Heart right ventricle (tissue), 16 donors: ENCODE data around the gene ZNF441. TPM values are rescaled to one million over a fixed set of nuclear protein-coding genes. Genes with fewer than 3 reads are reported as not detected.

ENCODE experiments used
- ATAC-seq, 8 donors: fragments of 200-7000 bp; cut with Tn5 transposase; one replicate each; pipeline ENCODE4 v1.9.1; 2020; ENCODE audit warnings: mild to moderate bottlenecking in 8 of 8, moderate library complexity in 8 of 8, moderate number of reproducible peaks in 1 of 8
- DNase-seq, 2 donors: peaks; one replicate each; pipeline ENCODE4 v3.0.0-alpha.2; 2020
- H3K27ac ChIP-seq, 10 donors: fragments of 200-600 bp; sonication (generic) in 2 of 10; one replicate each; pipeline versions ENCODE4 v1.5.0 to v1.8.0; 2020 to 2022; ENCODE audit warnings: mild to moderate bottlenecking in 3 of 10
- H3K27me3 ChIP-seq, 7 donors: fragments of 200-600 bp; one replicate each; pipeline ENCODE4 v1.8.0; 2021 to 2022; ENCODE audit warnings: mild to moderate bottlenecking in 2 of 7
- H3K36me3 ChIP-seq, 9 donors: fragments of 200-600 bp; sonication (generic) in 1 of 9; one replicate each; pipeline versions ENCODE4 v1.5.0 to v1.8.0; 2020 to 2022; ENCODE audit warnings: mild to moderate bottlenecking in 2 of 9
- H3K4me1 ChIP-seq, 9 donors: fragments of 200-600 bp; sonication (generic) in 1 of 9; one replicate each; pipeline versions ENCODE4 v1.5.0 to v1.8.0; 2020 to 2022; ENCODE audit warnings: mild to moderate bottlenecking in 4 of 9
- H3K4me3 ChIP-seq, 10 donors: fragments of 200-600 bp; sonication (generic) in 2 of 10; one replicate each; pipeline versions ENCODE4 v1.5.0 to v1.8.0; 2020 to 2022; ENCODE audit warnings: mild to moderate bottlenecking in 7 of 10, moderate library complexity in 2 of 10
- H3K9me3 ChIP-seq, 11 donors: fragments of 200-600 bp in 10 of 11; sonication (generic) in 2 of 11; one replicate each; pipeline versions ENCODE4 v1.5.0 to v1.8.0; 2013 to 2022; ENCODE audit warnings: mild to moderate bottlenecking in 2 of 11, control low read depth in 1 of 11, moderate library complexity in 1 of 11
- CTCF ChIP-seq, 9 donors: fragments of 200-600 bp; sonication (generic) in 2 of 9; IDR thresholded peaks; one replicate each; pipeline versions ENCODE4 v1.5.0 to v1.8.0; 2021 to 2022; ENCODE audit warnings: antibody characterized with exemption in 9 of 9, mild to moderate bottlenecking in 5 of 9, moderate library complexity in 1 of 9
- WGBS, 2 donors: extraction: QIAGEN DNeasy Blood & Tissue Kit; methylation state at CpG; one replicate each; pipeline ENCODE4 v1.1.7; 2013; ENCODE audit warnings: inconsistent platforms in 1 of 2; 5-methylcytosine and 5-hydroxymethylcytosine counted together
- intact Hi-C, 10 donors: fragments of 100-400 bp; cut with DNase I; formaldehyde crosslinking; loops; one replicate each; pipeline versions ENCODE4 v1.11.1 to v1.14.2; 2022
- polyA plus RNA-seq, 2 donors: library from polyadenylated mRNA; stranded (reverse); fragments of 200-250 nt; gene quantifications; one replicate each; pipeline ENCODE4 v1.2.3, GENCODE V29; 2013
- total RNA-seq, 10 donors: library from RNA; stranded (reverse); fragmentation: NEBNext Ultra II Directional in 3 of 10; extraction: Animal tissue kit (Norgen Biotek cat#: 25700) in 3 of 10; gene quantifications; one replicate each; pipeline versions ENCODE4 v1.2.1 to v1.2.4, GENCODE V29; 2021 to 2023
- donor health status: Arrhythmogenic right ventricular cardiomyopathy.
- donor health status: ischemic (EF 13 %, LVEDD 7.1; RV severe dilation, severe dysfunction).
- donor health status: healthy with polysubstance abuse.
- donor health status: DM: no; HTN: yes; CAD: no.
- donor health status: DM: no; HTN: no; CAD: no.
- donor health status: ischemic (EF 25% LVEDD 6.9; RV normal size, moderate dysfunction).
- donor health status: ischemic (EF 25% LVEDD 5.7; RV mildly dilated, moderate dysfunction).
- donor health status: healthy.
- donor health status: DM: yes; HTN: yes; CAD: no.
- donor health status: Ischemic cardiomyopathy.
- donor health status: ischemic (EF 35%, LVEDD 5.7; RV mildly dilated, moderate dysfunction).
- donor health status: nonischemic (EF 11% LVEDD 7.7; RV severe dilation, severe dysfunction).
- donor health status: DM: yes; HTN: yes; CAD: no.
- donor health status: PGD.
- donor health status: ischemic (EF 29% LVEDD 5.4; RV normal size, mild dysfunction).
- donor health status: nonischemic (EF 23%, LVEDD 6.1; RV moderate dilation, normal function).

ZNF441 gene
- total and polyA plus RNA-seq, 12 donors = 1.7 to 7.0 (median 5.2) TPM

GRCh38 chr19:11783767-11784166 is 17.0 kb downstream of the ZNF441 start:
- no peaks in the 10 kb centered on the region for H3K4me1 ChIP-seq
- DNase-seq (no peak), ATAC-seq (no peak)
- no peaks in the 10 kb centered on the region for H3K27me3 ChIP-seq
- intact Hi-C loops = loop anchor here in 4 of 10 donors (2.0 to 10.0 kb wide), 4 partner anchors 81 to 111 kb away; no protein-coding TSS in a partner anchor
- TF ChIP-seq CTCF (IDR thresholded peaks at IDR 0.05) = no peak
- H3K27ac ChIP-seq = no peak overlapping the region
- H3K9me3 ChIP-seq = peaks cover 0 to 100% (median 53%) of the 10 kb centered on the region in 11 donors
- H3K4me3 ChIP-seq = no peak overlapping the region
- peaks cover 11 to 59% (median 39%) of the 10 kb centered on the region in 9 donors for H3K36me3 ChIP-seq
- WGBS, 2 donors = 97 to 98% methylated on average over 1 of the region's 1 CpG

- peaks cover 10 to 53% (median 33%) of the 10 kb centered on the region in 9 donors for H3K36me3 ChIP-seq
- intact Hi-C loops = loop anchor here in 4 of 10 donors (2.0 to 10.0 kb wide), 4 partner anchors 82 to 112 kb away; no protein-coding TSS in a partner anchor
- no peaks in the 10 kb centered on the region for H3K4me1 ChIP-seq
- H3K4me3 ChIP-seq = no peak overlapping the region
- H3K27ac ChIP-seq = no peak overlapping the region
- WGBS, 2 donors = 97 to 98% methylated on average over 3 of the region's 3 CpGs
- ATAC-seq (no peak), DNase-seq (no peak)
- TF ChIP-seq CTCF (IDR thresholded peaks at IDR 0.05) = no peak
- no peaks in the 10 kb centered on the region for H3K27me3 ChIP-seq
- peaks cover 0 to 100% (median 53%) of the 10 kb centered on the region in 11 donors for H3K9me3 ChIP-seq
Measured at GRCh38 chr19:11784356-11784755, 17.6 kb downstream of the ZNF441 start.

GRCh38 chr19:11787536-11787935 is 20.7 kb downstream of the ZNF441 start:
- intact Hi-C loops = loop anchor here in 5 of 10 donors (1.0 to 10.0 kb wide), 4 partner anchors 8 to 115 kb away; no protein-coding TSS in a partner anchor
- no peak for ATAC-seq
- no peaks in the 10 kb centered on the region for H3K4me1 ChIP-seq
- TF ChIP-seq CTCF (IDR thresholded peaks at IDR 0.05) = no peak
- H3K4me3 ChIP-seq = no peak overlapping the region
- no peaks in the 10 kb centered on the region for H3K27me3 ChIP-seq
- peaks cover 0 to 21% (median 3%) of the 10 kb centered on the region in 9 donors for H3K36me3 ChIP-seq
- 78 to 79% methylated on average over 3 of the region's 3 CpGs for WGBS, 2 donors
- peaks cover 0 to 89% (median 25%) of the 10 kb centered on the region in 11 donors for H3K9me3 ChIP-seq
- DNase-seq = no peak
- H3K27ac ChIP-seq = no peak overlapping the region

- H3K4me1 ChIP-seq = peaks cover 4 to 10% (median 5%) of the 10 kb centered on the region in 9 donors
- TF ChIP-seq CTCF (IDR thresholded peaks at IDR 0.05) = no peak
- H3K4me3 ChIP-seq = no peak overlapping the region
- no peaks in the 10 kb centered on the region for H3K36me3 ChIP-seq
- H3K27me3 ChIP-seq = no peaks in the 10 kb centered on the region
- DNase-seq = no peak
- no peak overlapping the region for H3K27ac ChIP-seq
- intact Hi-C loops = loop anchor here in 3 of 10 donors (10.0 kb wide), 3 partner anchors 92 to 202 kb away; partner anchors contain the start of genes ZNF69 (in 1 of the 3) and ZNF763 (in 1 of the 3)
- H3K9me3 ChIP-seq = peaks cover 0 to 35% (median 7%) of the 10 kb centered on the region in 11 donors
- ATAC-seq = no peak
Measured at GRCh38 chr19:11792942-11793341, 26.1 kb downstream of the ZNF441 start.
